NB4 (cell line): ENCODE measurements around the gene C2CD5.

Experiments
- DNase-seq: peaks from one replicate; pipeline ENCODE4 v3.0.0; 2010; ENCODE audit warnings: low read depth
- H3K4me3 ChIP-seq: one replicate; pipeline ENCODE4 v1.5.1; 2011; ENCODE audit warnings: mild to moderate bottlenecking, low read depth, low read length, moderate library complexity
- CTCF ChIP-seq: IDR thresholded peaks from one replicate; pipeline ENCODE4 v1.5.1; 2012; ENCODE audit warnings: low read depth, low read length
- MAX ChIP-seq: IDR thresholded peaks from 2 replicates; pipeline ENCODE4 v1.6.1; 2011; ENCODE audit warnings: low read depth, low read length
- MYC ChIP-seq: IDR thresholded peaks from 2 replicates; pipeline ENCODE4 v1.6.1; 2011; ENCODE audit warnings: low read depth, low read length
- POLR2A ChIP-seq: IDR thresholded peaks from 2 replicates; pipeline ENCODE4 v1.6.1; 2011; ENCODE audit warnings: mild to moderate bottlenecking; ENCODE audit not compliant: insufficient read length; ENCODE audit errors: extremely low read depth

The C2CD5 gene

GRCh38 chr12:22416801-22417200 is 127.5 kb downstream of the C2CD5 start:
- H3K4me3 ChIP-seq, result no peak overlapping the region
- no peak for DNase-seq
- no peak for TF ChIP-seq CTCF
- no peak for TF ChIP-seq MYC
- no peak for TF ChIP-seq POLR2A
- no peak for TF ChIP-seq MAX

GRCh38 chr12:22415342-22416309 is 128.7 kb downstream of the C2CD5 start:
- H3K4me3 ChIP-seq, result no peak overlapping the region
- no peak for TF ChIP-seq POLR2A
- TF ChIP-seq MYC, result no peak
- no peak for TF ChIP-seq CTCF
- no peak for TF ChIP-seq MAX
- no peak for DNase-seq

GRCh38 chr12:22414742-22415141 is 129.6 kb downstream of the C2CD5 start:
- H3K4me3 ChIP-seq, result no peak overlapping the region
- DNase-seq, result no peak
- TF ChIP-seq CTCF (no peak), MYC (no peak), POLR2A (no peak), MAX (no peak)

GRCh38 chr12:22413592-22413991 is 130.8 kb downstream of the C2CD5 start:
- no peak for DNase-seq
- no peak for TF ChIP-seq MYC
- no peak overlapping the region for H3K4me3 ChIP-seq

- DNase-seq, result no peak
- no peak for TF ChIP-seq MAX
- no peak for TF ChIP-seq POLR2A
- no peak for TF ChIP-seq CTCF
- TF ChIP-seq MYC, result no peak
Observed at GRCh38 chr12:22412581-22412980, 131.8 kb downstream of the C2CD5 start.

GRCh38 chr12:22410486-22410885 is 133.9 kb downstream of the C2CD5 start:
- H3K4me3 ChIP-seq, result no peak overlapping the region
- TF ChIP-seq POLR2A (no peak), MYC (no peak), MAX (no peak), CTCF (no peak)
- DNase-seq, result no peak

More at GRCh38 chr12:22412581-22412980, 131.8 kb downstream of the C2CD5 start:
- H3K4me3 ChIP-seq, result no peak overlapping the region
